Skeletal muscle tissue (tissue), 4 donors: ENCODE measurements around the gene SDHC. TPM values are rescaled to one million over a fixed set of nuclear protein-coding genes. Genes with fewer than 3 reads are reported as not detected.
"Not testable (repeated sequence)": the region's sequence is repeated elsewhere in the genome, so short reads cannot be mapped to it uniquely, and the experiment has no call there.

Experiments used
- H3K27ac ChIP-seq: one replicate; pipeline ENCODE4 v1.7.0; 2013; ENCODE audit warnings: mild to moderate bottlenecking, low read depth, low read length, inconsistent platforms
- H3K27me3 ChIP-seq, 3 donors: one replicate each; pipeline ENCODE4 v1.7.0; 2013; ENCODE audit warnings: low read length in 3 of 3; ENCODE audit not compliant: control insufficient read depth in 3 of 3, insufficient read depth in 3 of 3
- H3K36me3 ChIP-seq, 3 donors: one replicate each; pipeline ENCODE4 v1.7.0; 2013; ENCODE audit warnings: low read length in 3 of 3; ENCODE audit not compliant: control insufficient read depth in 3 of 3, insufficient read depth in 3 of 3
- H3K4me1 ChIP-seq, 3 donors: one replicate each; pipeline ENCODE4 v1.7.0; 2013; ENCODE audit warnings: low read length in 3 of 3, mild to moderate bottlenecking in 3 of 3; ENCODE audit not compliant: control insufficient read depth in 3 of 3, insufficient read depth in 3 of 3
- H3K4me3 ChIP-seq, 3 donors: one replicate each; pipeline ENCODE4 v1.7.0; 2013; ENCODE audit warnings: low read length in 3 of 3
- H3K9ac ChIP-seq, 3 donors: one replicate each; pipeline ENCODE4 v1.7.0; 2013; ENCODE audit warnings: low read length in 3 of 3, mild to moderate bottlenecking in 3 of 3, moderate library complexity in 2 of 3, low read depth in 1 of 3
- H3K9me3 ChIP-seq, 3 donors: one replicate each; pipeline ENCODE4 v1.7.0; 2013; ENCODE audit warnings: low read length in 3 of 3; ENCODE audit not compliant: control insufficient read depth in 3 of 3
- total RNA-seq: library from RNA; depleted of rRNA; stranded (reverse); fragments of >200 nt; gene quantifications from one replicate; pipeline ENCODE4 v1.2.3, GENCODE V29; 2014
- donor health status: Osteomylitis.

Gene SDHC
- total RNA-seq, 1 donor from 2014 or later, result 18.3 TPM

GRCh38 chr1:161391611-161392010, 77.4 kb downstream of the SDHC start:
- Histone ChIP-seq H3K4me1 (peaks cover 0 to 12% (median 5%) of the 10 kb centered on the region in 3 donors), H3K27ac (no peak overlapping the region), H3K9me3 (no peaks in the 10 kb centered on the region), H3K4me3 (no peak overlapping the region), H3K9ac (no peak overlapping the region), H3K27me3 (no peaks in the 10 kb centered on the region), H3K36me3 (no peaks in the 10 kb centered on the region)

GRCh38 chr1:161393151-161393550, 79.0 kb downstream of the SDHC start:
- no peak overlapping the region for H3K27ac ChIP-seq
- no peaks in the 10 kb centered on the region for H3K36me3 ChIP-seq
- no peaks in the 10 kb centered on the region for H3K27me3 ChIP-seq
- no peaks in the 10 kb centered on the region for H3K9me3 ChIP-seq
- H3K9ac ChIP-seq, result no peak overlapping the region
- peaks cover 0 to 12% (median 5%) of the 10 kb centered on the region in 3 donors for H3K4me1 ChIP-seq
- no peak overlapping the region for H3K4me3 ChIP-seq

GRCh38 chr1:161397038-161397437, 82.9 kb downstream of the SDHC start:
- not testable (repeated sequence) for H3K27ac ChIP-seq, H3K36me3 ChIP-seq, H3K9me3 ChIP-seq, H3K4me3 ChIP-seq, H3K27me3 ChIP-seq, H3K4me1 ChIP-seq, H3K9ac ChIP-seq

- Histone ChIP-seq H3K27me3 (no peaks in the 10 kb centered on the region), H3K9ac (peak overlapping the region; percentile 96 to 100 (median 100)), H3K36me3 (no peaks in the 10 kb centered on the region), H3K27ac (peak overlapping the region; percentile 100), H3K9me3 (no peaks in the 10 kb centered on the region), H3K4me1 (peaks cover 0 to 6% (median 0%) of the 10 kb centered on the region in 3 donors), H3K4me3 (peak overlapping the region; percentile 89 to 96 (median 89))
Measured at GRCh38 chr1:161398900-161399256, 84.7 kb downstream of the SDHC start.

GRCh38 chr1:161399257-161399998, 85.2 kb downstream of the SDHC start:
- Histone ChIP-seq H3K9me3 (no peaks in the 10 kb centered on the region), H3K36me3 (no peaks in the 10 kb centered on the region), H3K27ac (peak overlapping the region; percentile 100), H3K27me3 (no peaks in the 10 kb centered on the region), H3K4me1 (peaks cover 0 to 6% (median 0%) of the 10 kb centered on the region in 3 donors), H3K9ac (peak overlapping the region; percentile 96 to 100 (median 100)), H3K4me3 (peak overlapping the region; percentile 89 to 96 (median 89))

- Histone ChIP-seq H3K36me3 (no peaks in the 10 kb centered on the region), H3K27me3 (no peaks in the 10 kb centered on the region), H3K27ac (no peak overlapping the region), H3K4me3 (no peak overlapping the region), H3K9me3 (no peaks in the 10 kb centered on the region), H3K9ac (no peak overlapping the region), H3K4me1 (peaks cover 0 to 6% (median 0%) of the 10 kb centered on the region in 3 donors)
Measured at GRCh38 chr1:161402446-161402845, 88.3 kb downstream of the SDHC start.

GRCh38 chr1:161404051-161404597, 89.9 kb downstream of the SDHC start:
- H3K27me3 ChIP-seq, result no peaks in the 10 kb centered on the region
- peaks cover 0 to 3% (median 0%) of the 10 kb centered on the region in 3 donors for H3K4me1 ChIP-seq
- H3K4me3 ChIP-seq, result no peak overlapping the region
- no peak overlapping the region for H3K9ac ChIP-seq
- no peaks in the 10 kb centered on the region for H3K9me3 ChIP-seq
- no peaks in the 10 kb centered on the region for H3K36me3 ChIP-seq
- H3K27ac ChIP-seq, result no peak overlapping the region

- not testable (repeated sequence) for H3K27me3 ChIP-seq
Measured at GRCh38 chr1:161406551-161406950, 92.4 kb downstream of the SDHC start.

GRCh38 chr1:161407451-161407985, 93.3 kb downstream of the SDHC start:
- no peaks in the 10 kb centered on the region for H3K36me3 ChIP-seq
- no peak overlapping the region for H3K4me3 ChIP-seq
- peaks cover 0 to 5% (median 0%) of the 10 kb centered on the region in 3 donors for H3K4me1 ChIP-seq
- H3K9me3 ChIP-seq, result no peaks in the 10 kb centered on the region
- H3K27ac ChIP-seq, result no peak overlapping the region
- no peaks in the 10 kb centered on the region for H3K27me3 ChIP-seq
- H3K9ac ChIP-seq, result no peak overlapping the region

More at GRCh38 chr1:161406551-161406950, 92.4 kb downstream of the SDHC start:
- H3K9me3 ChIP-seq, H3K4me1 ChIP-seq, H3K4me3 ChIP-seq, H3K27ac ChIP-seq, H3K9ac ChIP-seq, H3K36me3 ChIP-seq: not testable (repeated sequence)

- Histone ChIP-seq H3K27ac (no peak overlapping the region), H3K36me3 (no peaks in the 10 kb centered on the region), H3K4me1 (peaks cover 0 to 5% (median 0%) of the 10 kb centered on the region in 3 donors), H3K27me3 (no peaks in the 10 kb centered on the region), H3K4me3 (no peak overlapping the region), H3K9ac (no peak overlapping the region), H3K9me3 (no peaks in the 10 kb centered on the region)
Measured at GRCh38 chr1:161408429-161409052, 94.4 kb downstream of the SDHC start.
